HepG2 (cell line): ENCODE results near the gene MTFP1. TPM values are rescaled to one million over a fixed set of nuclear protein-coding genes. Genes with fewer than 3 reads are reported as not detected.

Source experiments
- CENPT ChIP-seq: sonication (generic); formaldehyde crosslinking; IDR thresholded peaks from 2 replicates; pipeline ENCODE4 v1.8.0; 2022; ENCODE audit warnings: low read depth, mild to moderate bottlenecking, moderate library complexity, missing genetic modification reagents
- HOXA9 ChIP-seq: sonication (generic); formaldehyde crosslinking; IDR thresholded peaks from 2 replicates; pipeline ENCODE4 v1.8.1; 2022; ENCODE audit warnings: missing genetic modification reagents, mild to moderate bottlenecking, moderate library complexity, borderline replicate concordance
- SP2 ChIP-seq: sonication (generic); formaldehyde crosslinking; IDR thresholded peaks from 2 replicates; pipeline ENCODE4 v1.5.1; 2020; ENCODE audit warnings: mild to moderate bottlenecking, missing genetic modification reagents
- ZNF101 ChIP-seq: sonication (generic); formaldehyde crosslinking; IDR thresholded peaks from 2 replicates; pipeline ENCODE4 v1.4.0; 2020; ENCODE audit warnings: mild to moderate bottlenecking, low read depth, missing genetic modification reagents, borderline replicate concordance
- ZNF318 ChIP-seq: sonication (generic); formaldehyde crosslinking; IDR thresholded peaks from 2 replicates; pipeline ENCODE4 v1.4.0; 2020; ENCODE audit warnings: mild to moderate bottlenecking, missing genetic modification reagents
- ZNF580 ChIP-seq: IDR thresholded peaks from 2 replicates; pipeline ENCODE4 v1.6.1; 2016; ENCODE audit warnings: low read depth, borderline replicate concordance
- polyA plus RNA-seq, 8 experiments: library from polyadenylated mRNA; depleted of rRNA in 3 of 8; stranded (reverse) in 7 of 8; unstranded in 1 of 8; fragments of >200 nt; fragmentation: Illumina TruSeq in 4 of 8; extraction: Trizol in 4 of 8; gene quantifications; 2 replicates each; pipeline versions ENCODE4 v1.2.1 to v1.2.3, GENCODE V29; 2011 to 2016; ENCODE audit warnings: low read depth in 4 of 8, missing spikeins in 1 of 8, mixed read lengths in 1 of 8; ENCODE audit not compliant: insufficient read depth in 1 of 8
- total RNA-seq, 5 experiments: library from RNA; depleted of rRNA; stranded (reverse); fragments of >200 nt; fragmentation: Illumina TruSeq; extraction: Trizol; gene quantifications; 2 replicates each; pipeline ENCODE4 v1.2.3, GENCODE V29; 2016; ENCODE audit warnings: low read depth in 1 of 5

Gene MTFP1
- total and polyA plus RNA-seq, 2 of the 13 experiments (the other 11 are each of a cell fraction or from before 2014, with no cell fraction given): 29.5 to 45.6 TPM

- TF ChIP-seq ZNF101 (CRISPR knock-in tag): no peak
- TF ChIP-seq CENPT (CRISPR knock-in tag): 0 out of 2 replicates have a peak, but pooled peaks have one; percentile 41
- TF ChIP-seq ZNF580 (CRISPR knock-in tag): no peak
- TF ChIP-seq SP2 (CRISPR knock-in tag): no peak
- TF ChIP-seq ZNF318: no peak
- TF ChIP-seq HOXA9 (CRISPR knock-in tag): no peak
These were observed 838 bp upstream of the MTFP1 start (continued) for GRCh38 chr22:30424534-30425326.
